ENCODE results near the gene SLC18A2. TPM values are rescaled to one million over a fixed set of nuclear protein-coding genes. Genes with fewer than 3 reads are reported as not detected.

The SLC18A2 gene
- total and polyA plus RNA-seq, 11 donors = 0.06 to 0.32 (median 0.16) TPM; not detected in 3

- intact Hi-C loops (cut with DNase I) = no loop called here
- WGBS, 4 donors = 56 to 87% (median 81%) methylated on average over 3 of the region's 3 CpGs
- H3K36me3 ChIP-seq = no peaks in the 10 kb centered on the region
- no peak overlapping the region for H3K4me3 ChIP-seq
- H3K9me3 ChIP-seq = no peaks in the 10 kb centered on the region
- DNase-seq (no peak), ATAC-seq (no peak)
- peaks cover 0 to 47% (median 12%) of the 10 kb centered on the region in 9 donors for H3K27me3 ChIP-seq
- no peak for TF ChIP-seq CTCF (IDR thresholded peaks at IDR 0.05)
- TF ChIP-seq POLR2A (IDR thresholded peaks at IDR 0.05) = no peak
- H3K4me1 ChIP-seq = no peaks in the 10 kb centered on the region
- no peak overlapping the region for H3K27ac ChIP-seq
Observed at GRCh38 chr10:117257721-117258120, 16.8 kb downstream of the SLC18A2 start.

GRCh38 chr10:117259279-117259678, 18.4 kb downstream of the SLC18A2 start:
- no peak for DNase-seq
- no peaks in the 10 kb centered on the region for H3K9me3 ChIP-seq

GRCh38 chr10:117260084-117260483, 19.2 kb downstream of the SLC18A2 start:
- H3K27ac ChIP-seq = no peak overlapping the region
- no peak for TF ChIP-seq POLR2A (IDR thresholded peaks at IDR 0.05)
- TF ChIP-seq CTCF (IDR thresholded peaks at IDR 0.05) = no peak
- peaks cover 0 to 58% (median 12%) of the 10 kb centered on the region in 9 donors for H3K27me3 ChIP-seq
- H3K36me3 ChIP-seq = no peaks in the 10 kb centered on the region
- ATAC-seq (no peak), DNase-seq (no peak)
- no peaks in the 10 kb centered on the region for H3K4me1 ChIP-seq
- H3K9me3 ChIP-seq = no peaks in the 10 kb centered on the region
- intact Hi-C loops (cut with DNase I) = no loop called here
- no peak overlapping the region for H3K4me3 ChIP-seq
- 23 to 36% (median 31%) methylated on average over 4 of the region's 4 CpGs for WGBS, 4 donors

More at GRCh38 chr10:117259279-117259678, 18.4 kb downstream of the SLC18A2 start:
- H3K27me3 ChIP-seq = peaks cover 0 to 62% (median 12%) of the 10 kb centered on the region in 9 donors
- ATAC-seq = no peak
- no peaks in the 10 kb centered on the region for H3K36me3 ChIP-seq
- H3K27ac ChIP-seq = no peak overlapping the region
- H3K4me1 ChIP-seq = no peaks in the 10 kb centered on the region
- no peak overlapping the region for H3K4me3 ChIP-seq
- intact Hi-C loops (cut with DNase I) = no loop called here
- WGBS, 4 donors = 50 to 56% (median 54%) methylated on average over 3 of the region's 3 CpGs
- no peak for TF ChIP-seq POLR2A (IDR thresholded peaks at IDR 0.05)
- TF ChIP-seq CTCF (IDR thresholded peaks at IDR 0.05) = no peak

DNA sequence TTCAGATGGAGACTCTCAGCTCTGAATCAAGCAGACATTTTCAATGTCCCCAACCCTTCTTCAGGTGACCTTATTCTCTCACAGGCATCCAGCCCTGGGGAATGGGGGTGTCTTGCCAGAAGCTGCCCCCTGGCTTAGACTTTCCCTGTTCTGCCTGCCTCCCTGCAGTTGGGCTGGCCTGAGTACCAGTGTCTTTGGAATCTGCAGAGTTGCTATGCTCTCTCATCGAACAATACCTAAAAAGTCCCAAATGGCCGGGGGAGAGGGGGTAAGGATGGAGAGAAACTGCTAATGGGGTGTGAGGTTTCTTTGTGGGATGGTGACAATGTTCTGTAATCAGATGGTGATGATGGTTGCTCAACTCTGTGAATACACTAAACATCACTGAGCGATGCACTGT, 20.6 kb downstream of the SLC18A2 start:
- 55 to 78% (median 73%) methylated on average over 3 of the region's 3 CpGs for WGBS, 4 donors
- H3K9me3 ChIP-seq = no peaks in the 10 kb centered on the region
- no peak for ATAC-seq
- TF ChIP-seq POLR2A (IDR thresholded peaks at IDR 0.05) (no peak), CTCF (IDR thresholded peaks at IDR 0.05) (no peak)
- no peaks in the 10 kb centered on the region for H3K36me3 ChIP-seq
- H3K27ac ChIP-seq = no peak overlapping the region
- no peaks in the 10 kb centered on the region for H3K4me1 ChIP-seq
- H3K27me3 ChIP-seq = peaks cover 0 to 57% (median 12%) of the 10 kb centered on the region in 9 donors
- no peak for DNase-seq
- H3K4me3 ChIP-seq = no peak overlapping the region
- intact Hi-C loops (cut with DNase I) = no loop called here
